HUDEP-2 (cell line): ENCODE measurements around the gene LYZL2.
"Not testable (repeated sequence)": the region's sequence is repeated elsewhere in the genome, so short reads cannot be mapped to it uniquely, and the experiment has no call there.

Source experiments
- DNase-seq, 76 experiments: peaks; one replicate each; lab custom pipeline; 2025; ENCODE audit not compliant: unreplicated experiment in 76 of 76; lab: John Stamatoyannopoulos, UW

LYZL2 gene

DNA sequence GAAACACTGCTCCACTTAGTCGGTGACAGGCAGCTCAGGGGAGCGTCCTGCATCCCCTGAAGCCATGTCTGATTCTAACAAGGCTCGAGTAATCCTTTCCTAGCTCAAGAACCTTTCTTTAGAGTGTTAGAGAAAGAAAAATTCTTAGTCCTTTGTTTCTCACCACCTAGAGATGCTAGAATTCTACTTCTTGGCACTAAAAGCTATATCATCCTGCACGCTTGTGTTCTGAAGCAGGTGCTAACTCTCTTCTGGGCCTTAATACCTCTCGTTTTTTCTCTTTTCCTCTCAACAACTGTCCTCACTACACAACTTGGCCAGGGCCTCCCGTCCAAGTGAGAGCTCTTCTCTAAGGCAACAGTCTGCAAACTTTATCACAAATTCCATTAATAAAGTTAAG, at the start of gene LYZL2:
LYZL2 (minus strand) TSS at position 101 of the 400 bp plus-strand sequence. CDS start 2,838 bp downstream, outside the sequence.
- DNase-seq: no peak

DNA sequence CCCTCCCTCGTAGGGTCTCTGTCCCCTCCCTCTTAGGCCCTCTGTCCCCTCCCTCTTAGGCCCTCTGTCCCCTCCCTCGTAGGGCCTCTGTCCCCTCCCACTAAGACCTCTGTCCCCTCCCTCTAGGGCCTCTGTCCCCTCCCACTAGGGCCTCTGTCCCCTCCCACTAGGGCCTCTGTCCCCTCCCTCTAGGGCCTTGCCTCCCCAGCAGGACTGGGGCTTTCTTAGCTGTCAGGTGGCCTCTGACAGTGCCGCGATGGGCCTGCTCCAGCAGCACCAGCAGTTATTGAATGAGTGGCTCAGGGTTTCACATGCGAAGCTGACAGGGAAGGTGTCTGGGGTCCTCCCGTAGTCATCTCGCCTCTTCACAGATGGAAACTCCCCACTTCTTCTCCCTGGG, 48.1 kb upstream of the LYZL2 start:
- not testable (repeated sequence) for DNase-seq

DNA sequence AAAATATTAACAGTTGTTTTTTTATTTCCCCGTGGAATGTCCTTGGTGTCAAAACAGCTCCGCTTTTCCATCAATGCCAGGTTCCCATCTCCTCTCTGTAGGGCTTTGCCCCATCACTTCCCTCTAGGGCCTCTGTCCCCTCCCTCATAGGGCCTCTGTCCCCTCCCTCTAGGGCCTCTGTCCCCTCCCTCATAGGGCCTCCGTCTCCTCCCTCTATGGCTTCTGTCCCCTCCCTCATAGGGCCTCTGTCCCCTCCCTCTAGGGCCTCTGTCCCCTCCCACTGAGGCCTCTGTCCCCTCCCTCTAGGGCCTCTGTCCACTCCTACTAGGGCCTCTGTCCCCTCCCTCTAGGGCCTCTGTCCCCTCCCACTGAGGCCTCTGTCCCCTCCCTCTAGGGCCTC, 47.6 kb upstream of the LYZL2 start:
- not testable (repeated sequence) for DNase-seq

DNA sequence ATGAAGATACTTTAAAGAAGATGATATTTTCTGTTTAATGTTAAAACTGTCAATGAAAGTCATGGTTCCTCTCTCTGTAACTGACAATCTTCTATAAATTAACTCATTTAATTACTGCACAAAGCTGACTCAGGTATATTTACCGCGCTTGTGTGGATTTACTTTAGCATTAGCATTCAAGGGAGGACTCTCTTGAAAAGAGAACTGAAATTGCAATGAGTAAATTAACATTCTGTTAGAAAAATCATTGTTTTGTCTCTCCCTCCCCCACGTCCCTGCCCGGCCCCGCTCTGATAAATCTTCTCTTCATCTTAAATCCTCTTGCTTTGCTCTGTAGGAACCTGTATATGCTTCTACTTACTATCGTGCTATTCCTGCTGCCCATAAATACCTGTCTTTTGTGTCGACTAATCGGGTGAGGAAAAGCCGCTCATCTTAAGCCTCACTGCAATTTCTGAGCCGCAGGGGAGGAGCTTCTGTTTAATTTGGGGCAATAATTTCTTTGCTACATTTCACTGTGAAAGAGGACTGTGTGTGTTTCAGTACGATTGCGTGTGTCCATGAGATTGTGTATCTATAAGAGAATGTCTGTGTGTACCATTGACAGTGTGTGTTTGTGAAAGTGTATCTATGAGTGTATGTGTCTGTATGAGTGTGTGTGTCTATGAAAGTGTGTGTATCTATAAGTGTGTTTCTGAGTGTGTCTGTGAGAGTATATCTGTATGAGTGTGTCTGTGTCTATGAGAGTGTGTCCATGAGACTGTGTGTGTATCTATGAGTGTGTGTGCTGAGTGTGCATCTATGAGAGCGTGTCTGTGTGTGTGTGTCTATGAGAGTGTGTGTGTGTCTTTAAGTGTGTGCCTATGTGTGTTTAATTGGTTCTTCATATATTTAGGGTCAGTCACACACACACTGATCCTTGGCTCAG, 46.5 kb upstream of the LYZL2 start:
- no peak for DNase-seq

DNA sequence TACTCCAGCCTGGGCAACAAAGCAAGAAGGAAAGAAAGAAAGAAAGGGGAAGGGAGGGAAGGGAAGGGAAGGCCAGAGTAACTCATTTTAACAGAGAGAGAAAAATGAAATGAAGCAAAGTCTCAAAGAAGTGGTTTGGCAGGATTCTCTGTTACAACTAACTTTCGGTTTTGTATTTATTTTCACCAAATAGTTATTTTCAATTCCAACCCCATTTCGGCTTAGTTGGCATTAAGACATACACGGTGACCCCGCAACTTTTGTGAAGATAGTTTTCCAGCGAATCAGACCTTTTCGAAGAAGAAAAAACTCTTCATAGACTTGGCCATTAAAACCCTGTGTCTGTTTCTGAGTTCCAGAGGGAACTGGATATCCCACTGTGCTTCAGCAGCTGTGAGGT, 45.2 kb upstream of the LYZL2 start:
- DNase-seq: no peak

DNA sequence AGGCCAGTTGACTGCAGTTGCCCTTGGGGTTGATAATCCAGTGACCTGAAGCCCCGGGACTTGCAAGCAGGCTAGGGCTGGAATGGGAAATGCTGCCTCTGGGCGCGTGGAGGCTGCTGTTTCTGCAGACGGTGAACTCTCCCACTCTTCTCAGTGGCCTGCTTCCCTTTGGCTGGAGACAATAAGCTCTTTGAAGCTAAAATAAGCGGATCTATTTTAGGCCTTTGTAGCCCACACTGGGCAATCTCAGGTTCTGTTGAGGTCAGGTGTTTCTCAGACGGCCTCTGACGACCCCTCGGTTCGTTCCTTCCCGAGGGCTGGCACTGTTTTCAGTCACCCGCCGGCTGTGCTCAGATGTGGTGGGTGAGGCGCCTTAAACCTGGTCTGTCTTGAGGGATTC, 43.7 kb upstream of the LYZL2 start:
- DNase-seq: not testable (repeated sequence)

DNA sequence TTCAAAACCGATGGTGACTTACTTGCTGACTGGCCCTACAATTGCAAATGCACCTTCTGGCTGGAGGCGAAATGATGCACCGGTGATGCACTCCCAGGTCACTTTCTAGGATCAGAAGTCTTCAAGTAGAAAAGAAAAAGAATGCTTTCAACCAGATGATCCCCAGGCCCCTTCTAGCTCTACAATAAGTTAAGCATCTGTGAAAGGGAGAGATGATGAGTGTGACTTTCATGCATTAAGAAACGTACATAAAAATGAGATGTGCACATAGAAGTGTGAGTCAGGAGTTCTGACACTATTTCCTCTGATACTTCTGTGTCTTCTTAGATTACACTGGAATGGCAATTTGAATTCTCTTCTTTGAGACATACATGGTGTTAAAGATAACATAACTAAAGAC, 42.8 kb upstream of the LYZL2 start:
- not testable (repeated sequence) for DNase-seq

DNA sequence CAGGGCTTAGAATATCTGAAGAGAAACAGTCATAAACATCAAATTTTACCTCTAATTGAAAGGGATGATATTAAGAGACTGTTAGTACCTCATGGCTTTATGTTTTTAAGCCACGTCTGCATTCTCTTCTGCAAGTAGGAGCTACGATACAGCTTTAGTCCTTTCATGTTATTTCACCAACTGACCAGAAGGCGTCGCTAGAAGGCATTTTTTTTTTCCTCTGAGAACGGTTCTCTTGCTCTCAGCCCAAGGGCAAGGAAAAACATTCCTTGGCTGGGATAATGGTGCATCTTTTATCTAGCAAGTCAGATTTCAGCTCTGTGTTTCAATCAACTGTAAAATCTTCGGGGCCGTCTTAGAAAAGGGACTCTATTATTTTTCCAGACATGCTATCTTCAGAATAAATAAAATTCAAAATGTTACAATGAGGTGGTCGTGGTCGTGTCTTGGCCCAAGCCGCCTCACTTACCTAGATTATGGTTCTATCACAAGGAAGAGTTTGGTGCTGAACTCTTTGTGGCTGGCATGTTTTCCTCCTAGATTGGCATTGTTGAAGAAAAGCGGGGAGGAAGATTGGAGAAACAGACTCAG, 41.6 kb upstream of the LYZL2 start:
- peak in 24 of 76 experiments; percentile 0 to 52 (median 13) for DNase-seq

DNA sequence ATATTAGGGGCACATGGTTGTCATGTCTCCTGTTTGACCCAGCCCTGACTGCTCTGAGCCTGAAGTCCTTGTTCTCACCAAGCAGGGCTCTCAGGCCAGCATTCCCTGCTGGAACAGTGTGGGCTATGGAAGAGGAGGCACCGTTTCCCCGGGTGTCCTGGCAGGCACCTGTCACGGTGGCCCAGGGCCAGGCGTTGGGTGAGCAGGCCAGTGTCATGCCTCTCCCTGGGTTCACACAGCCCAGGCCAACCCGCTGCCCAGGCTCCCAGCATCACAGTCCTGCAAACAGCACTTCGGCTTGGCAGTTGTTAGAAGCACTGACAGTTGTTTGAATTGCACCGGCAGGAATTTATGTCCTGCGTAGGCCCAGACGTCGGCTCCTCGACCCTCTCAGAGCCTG, 38.4 kb upstream of the LYZL2 start:
- DNase-seq: not testable (repeated sequence)

DNA sequence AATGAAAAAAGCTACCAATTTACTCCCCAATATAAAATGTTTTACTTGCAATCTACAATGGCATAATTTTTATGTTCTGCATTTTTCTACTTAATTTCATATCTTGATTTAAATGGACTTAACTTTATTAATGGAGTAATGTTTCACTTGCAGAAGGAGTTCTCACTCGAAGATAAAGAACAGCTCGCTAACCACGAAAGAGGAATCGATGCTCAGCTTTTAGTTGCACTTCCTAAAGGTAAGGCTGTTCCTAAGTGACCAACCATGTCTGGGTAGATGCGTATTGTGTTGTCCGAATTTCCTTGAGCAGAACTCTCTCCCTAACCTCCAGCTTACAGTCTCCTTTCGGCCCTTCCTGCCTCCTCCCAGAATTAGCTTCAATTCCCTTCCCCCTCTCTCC, 33.9 kb upstream of the LYZL2 start:
- DNase-seq: not testable (repeated sequence)

DNA sequence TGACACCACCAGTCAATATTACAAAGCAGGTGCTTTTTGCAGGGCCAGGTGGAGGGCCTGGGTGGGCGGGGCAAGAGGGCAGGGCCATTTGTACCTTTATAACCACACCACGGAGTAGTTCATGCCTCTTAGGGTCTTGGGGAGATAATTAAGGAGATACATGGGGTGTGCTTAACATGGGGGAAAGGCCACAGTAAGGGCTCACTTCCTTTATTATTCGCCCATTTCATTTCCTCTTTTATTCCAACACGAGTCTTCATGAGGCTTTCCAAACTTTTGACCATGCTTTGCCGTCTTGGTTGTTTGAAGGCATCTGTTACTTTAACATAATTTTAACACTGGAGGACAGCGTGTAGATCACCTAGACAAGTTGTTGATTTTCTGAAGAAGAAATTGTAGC, 33.3 kb upstream of the LYZL2 start:
- no peak for DNase-seq

DNA sequence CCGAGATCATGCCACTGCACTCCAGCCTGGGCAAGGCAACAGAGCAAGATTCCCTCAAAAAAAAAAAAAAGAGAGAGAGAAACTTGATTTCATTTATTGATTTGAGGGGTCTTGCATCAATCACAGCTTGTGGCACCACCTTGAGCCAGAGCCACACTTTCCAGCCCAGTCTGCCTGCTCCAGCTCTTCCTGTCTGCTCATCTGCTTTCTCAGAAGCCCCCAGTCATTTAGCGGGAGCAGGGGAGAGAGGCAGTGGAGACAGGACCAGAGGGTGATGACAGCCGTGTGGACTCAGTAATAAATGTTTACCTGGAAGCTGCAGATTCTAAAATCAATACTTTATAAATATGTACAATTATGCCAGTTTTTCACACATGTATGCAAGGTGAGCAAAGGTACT, 30.8 kb upstream of the LYZL2 start:
- peak in 2 of 76 experiments; percentile 4 to 7 for DNase-seq

DNA sequence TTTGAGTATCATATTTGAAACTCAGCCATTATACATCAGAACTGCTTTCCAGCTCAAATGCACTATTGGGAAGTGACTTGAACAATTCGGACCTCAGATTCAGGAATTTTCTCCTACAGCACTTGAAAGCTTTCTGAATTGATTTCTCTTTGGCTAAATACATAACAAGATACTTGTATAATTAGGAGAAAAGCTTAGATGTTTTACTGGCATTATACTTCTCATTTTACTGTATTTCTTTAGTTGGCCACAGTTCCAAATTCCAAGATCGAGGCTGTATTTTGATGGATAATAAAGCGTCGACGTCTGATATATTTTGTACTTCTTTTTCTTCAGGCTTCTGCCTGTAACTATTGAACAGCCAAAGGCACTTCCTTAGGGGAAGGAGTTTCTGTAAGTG, 26.7 kb upstream of the LYZL2 start:
- no peak for DNase-seq

DNA sequence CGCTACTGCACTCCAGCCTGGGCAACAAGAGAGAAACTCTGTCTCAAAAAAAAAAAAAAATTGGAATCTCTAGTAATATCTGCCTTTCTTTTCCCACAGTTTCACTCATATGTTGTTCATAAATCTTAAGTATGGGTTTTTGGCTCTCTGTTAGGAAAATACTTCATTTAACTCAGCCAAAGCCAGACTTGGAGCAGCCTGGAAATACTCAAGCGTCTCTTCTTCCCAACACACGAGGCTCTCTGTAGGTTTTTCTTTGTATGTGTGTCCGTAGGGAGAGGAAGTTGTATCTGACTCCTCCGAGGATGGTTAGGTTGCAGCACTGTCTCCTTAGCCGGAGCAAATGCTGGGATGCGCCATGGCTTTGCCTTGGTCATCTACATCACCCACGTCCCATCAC, 25.4 kb upstream of the LYZL2 start:
- DNase-seq: not testable (repeated sequence)

DNA sequence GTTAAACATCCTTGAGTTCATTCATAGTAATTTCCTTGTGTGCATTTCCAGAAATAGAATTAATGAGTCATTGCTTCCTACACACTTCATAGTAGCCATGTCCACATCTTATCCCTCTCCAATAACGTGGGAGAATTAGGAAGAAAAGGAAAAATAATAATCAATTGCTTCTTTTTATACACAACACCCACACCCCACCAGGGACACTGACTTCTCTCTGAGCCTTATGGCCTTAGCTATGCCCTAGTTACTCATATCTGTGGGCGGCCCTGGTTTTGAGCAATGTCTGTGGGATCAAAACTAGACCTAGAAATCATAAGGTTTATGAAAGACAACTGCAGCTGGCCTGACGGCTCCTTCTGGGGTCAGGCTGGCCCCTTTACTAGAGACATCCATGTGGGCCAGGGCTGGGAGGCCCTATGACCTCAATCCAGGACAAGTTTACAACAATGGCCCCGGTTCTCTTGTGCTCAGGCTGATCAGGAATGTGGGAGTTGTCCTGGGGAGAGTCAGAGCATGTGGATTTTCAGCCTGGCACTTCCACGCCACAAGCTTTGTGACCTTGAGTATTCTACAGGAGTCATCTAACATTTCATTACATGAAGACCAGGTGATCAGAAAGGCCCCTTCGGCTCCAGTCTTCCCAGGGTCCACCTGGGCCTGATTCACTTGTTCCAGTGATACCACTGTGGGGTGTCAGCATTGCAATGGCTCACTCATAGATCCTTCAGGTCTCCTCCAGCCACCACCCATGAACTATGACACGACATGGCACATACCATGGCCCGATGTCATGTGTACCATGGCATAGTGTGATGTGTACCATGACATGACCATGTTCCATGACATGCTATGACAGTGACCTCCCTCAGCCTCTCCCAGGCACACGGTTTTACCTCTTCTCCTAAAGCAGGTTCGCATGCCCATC, 22.2 kb upstream of the LYZL2 start:
- DNase-seq: not testable (repeated sequence)

DNA sequence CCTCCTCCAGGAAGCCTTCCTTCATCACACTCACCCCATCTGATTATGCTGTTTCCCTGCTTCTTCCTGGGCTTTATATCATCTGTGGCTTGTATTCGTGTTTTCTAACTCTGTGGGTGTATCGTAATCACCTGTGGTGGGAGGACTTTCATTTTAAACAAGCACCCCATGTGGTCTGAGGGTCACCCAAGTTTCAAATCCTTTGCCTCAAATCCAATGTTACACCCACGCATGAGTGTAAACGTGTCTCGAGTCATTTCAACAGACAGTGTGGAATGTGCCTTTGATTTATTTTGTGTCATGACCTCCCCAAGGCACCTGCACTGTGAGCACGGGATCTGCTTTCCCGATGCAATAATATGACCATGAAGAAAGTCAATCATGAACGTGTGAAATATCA, 17.5 kb upstream of the LYZL2 start:
- no peak for DNase-seq

DNA sequence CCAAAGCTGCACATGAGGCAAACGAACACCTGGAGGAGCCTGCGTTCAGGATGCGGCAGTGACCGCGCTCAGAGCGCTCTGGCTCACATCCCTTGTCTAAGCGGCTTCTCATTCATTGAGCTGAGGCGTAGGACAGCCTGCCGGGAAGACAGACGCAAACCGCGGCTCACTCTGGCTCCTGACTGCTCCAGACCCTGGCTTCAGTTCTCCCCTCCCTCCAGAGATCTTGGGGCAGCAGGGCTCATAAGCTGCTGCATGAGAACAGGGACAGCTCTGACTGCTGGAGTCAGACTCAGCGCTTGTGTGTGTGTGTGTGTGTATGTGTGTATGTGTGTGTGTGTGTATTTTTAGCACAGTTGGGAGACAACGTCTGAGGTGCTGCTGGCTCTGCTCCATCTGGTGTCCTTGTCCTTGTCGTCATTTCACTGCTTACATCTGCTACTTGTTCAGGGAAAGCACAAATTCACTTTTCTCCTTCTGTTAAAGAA, 15.8 kb upstream of the LYZL2 start:
- no peak for DNase-seq

DNA sequence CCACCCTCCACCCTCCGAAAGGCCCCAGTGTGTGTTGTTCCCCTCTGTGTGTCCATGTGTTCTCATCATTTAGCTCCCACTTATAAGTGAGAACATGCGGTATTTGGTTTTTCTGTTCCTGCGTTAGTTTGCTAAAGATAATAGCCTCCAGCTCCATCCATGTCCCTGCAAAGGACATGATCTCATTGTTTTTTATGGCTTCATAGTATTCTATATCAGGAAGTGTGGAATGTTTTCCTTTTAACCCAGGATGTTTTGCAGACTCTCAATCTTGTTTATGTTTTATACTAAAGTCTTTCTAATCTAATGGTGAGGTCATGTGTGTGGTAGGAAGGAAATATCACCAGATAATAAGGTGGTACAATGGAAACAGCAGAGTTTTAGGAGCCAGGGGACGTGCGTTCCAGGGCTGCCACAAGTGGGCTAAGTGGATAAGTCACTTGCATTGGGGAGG, 14.9 kb upstream of the LYZL2 start:
- DNase-seq: not testable (repeated sequence)

DNA sequence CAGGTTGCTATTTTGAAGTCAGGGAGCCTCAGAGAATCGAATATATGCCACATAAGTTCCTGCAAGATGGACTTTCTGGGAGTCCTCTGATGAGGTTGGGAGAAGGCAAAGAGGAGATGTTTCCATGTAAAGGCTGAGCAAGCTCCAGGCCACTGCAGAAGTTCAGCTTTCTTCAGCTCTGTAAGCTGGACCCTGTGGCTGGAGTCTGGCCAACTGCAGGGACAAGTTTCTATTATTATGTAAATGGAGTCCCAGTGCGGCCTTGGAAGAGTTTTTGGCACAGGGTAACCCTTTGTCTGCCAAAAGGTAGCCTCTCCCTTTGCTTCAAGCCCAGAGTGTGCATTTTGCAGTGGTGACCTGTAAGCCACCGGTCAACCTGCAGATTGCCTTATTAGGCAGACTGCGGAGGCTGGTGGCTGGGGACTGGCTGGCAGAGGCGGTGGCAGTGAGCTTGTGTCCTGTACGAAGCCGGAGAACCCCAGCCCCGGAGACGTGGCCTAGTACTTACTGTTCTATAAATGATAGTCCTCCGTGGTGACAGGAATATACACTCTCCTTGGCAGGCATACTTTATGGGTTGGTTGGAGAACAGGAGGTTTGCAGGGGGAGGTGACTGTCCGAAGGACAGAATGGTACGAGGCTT, 14.1 kb upstream of the LYZL2 start:
- DNase-seq: not testable (repeated sequence)

DNA sequence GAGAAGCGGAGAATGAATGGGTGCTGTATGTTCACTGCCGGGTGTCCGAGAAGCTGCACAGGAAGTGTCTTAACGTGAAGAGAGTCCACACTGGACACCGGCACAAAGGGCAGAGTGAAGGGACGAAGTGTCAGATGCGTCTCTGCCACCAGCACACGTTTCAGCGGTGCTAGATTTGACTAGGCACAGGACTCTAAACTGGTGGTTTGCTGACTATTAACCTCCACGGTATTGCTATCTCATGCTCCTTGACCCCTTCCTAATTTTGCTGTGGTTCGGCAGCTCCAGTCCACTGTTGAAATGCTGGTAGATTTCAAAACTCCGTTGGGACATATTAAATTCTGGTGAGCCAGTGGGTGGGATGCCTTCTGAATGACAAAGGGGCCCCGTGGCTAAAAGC, 13.3 kb upstream of the LYZL2 start:
- DNase-seq: not testable (repeated sequence)
